H1 (cell line): Measurements from ENCODE around the gene POLR2F. TPM values are rescaled to one million over a fixed set of nuclear protein-coding genes. Genes with fewer than 3 reads are reported as not detected.

Experiments used
- CBX5 ChIP-seq: fragments of 300-800, 300-1000 bp; sonication (generic); IDR thresholded peaks from 2 replicates; pipeline ENCODE4 v1.7.1; 2016; ENCODE audit warnings: antibody characterized with exemption, low read length, low read depth
- GABPA ChIP-seq: IDR thresholded peaks from 2 replicates; pipeline ENCODE4 v1.6.1; 2011; ENCODE audit warnings: mild to moderate bottlenecking, low read length, moderate library complexity, borderline replicate concordance; ENCODE audit not compliant: insufficient read depth
- MAFK ChIP-seq: IDR thresholded peaks from 2 replicates; pipeline ENCODE4 v1.6.1; 2012; ENCODE audit warnings: low read depth, mild to moderate bottlenecking, improper control_type of control experiment, low read length
- POU5F1 ChIP-seq: IDR thresholded peaks from 2 replicates; pipeline ENCODE4 v1.6.1; 2011; ENCODE audit warnings: low read depth, mild to moderate bottlenecking, low read length, moderate library complexity
- polyA plus RNA-seq, 7 experiments: library from polyadenylated mRNA; depleted of rRNA in 3 of 7; stranded (reverse) in 5 of 7; unstranded in 2 of 7; fragments of >200 nt in 5 of 7; fragments of 200-250 nt in 2 of 7; gene quantifications; 1 replicate in 5 of 7; 2 replicates in 1 of 7; 4 replicates in 1 of 7; pipeline versions ENCODE4 v1.2.1 to v1.2.3, GENCODE V29; 2011 to 2013; ENCODE audit warnings: missing spikeins in 2 of 7, mixed read lengths in 2 of 7
- total RNA-seq: library from RNA; stranded (reverse); fragmentation: NEBNext Ultra II Directional; extraction: Animal tissue kit (Norgen Biotek cat#: 25700); gene quantifications from 2 replicates; pipeline ENCODE4 v1.2.1, GENCODE V29; 2021

Gene POLR2F
- total and polyA plus RNA-seq, 2 of the 8 experiments (the other 6 are each of a cell fraction or from before 2014, with no cell fraction given) = 150 to 176 TPM

DNA sequence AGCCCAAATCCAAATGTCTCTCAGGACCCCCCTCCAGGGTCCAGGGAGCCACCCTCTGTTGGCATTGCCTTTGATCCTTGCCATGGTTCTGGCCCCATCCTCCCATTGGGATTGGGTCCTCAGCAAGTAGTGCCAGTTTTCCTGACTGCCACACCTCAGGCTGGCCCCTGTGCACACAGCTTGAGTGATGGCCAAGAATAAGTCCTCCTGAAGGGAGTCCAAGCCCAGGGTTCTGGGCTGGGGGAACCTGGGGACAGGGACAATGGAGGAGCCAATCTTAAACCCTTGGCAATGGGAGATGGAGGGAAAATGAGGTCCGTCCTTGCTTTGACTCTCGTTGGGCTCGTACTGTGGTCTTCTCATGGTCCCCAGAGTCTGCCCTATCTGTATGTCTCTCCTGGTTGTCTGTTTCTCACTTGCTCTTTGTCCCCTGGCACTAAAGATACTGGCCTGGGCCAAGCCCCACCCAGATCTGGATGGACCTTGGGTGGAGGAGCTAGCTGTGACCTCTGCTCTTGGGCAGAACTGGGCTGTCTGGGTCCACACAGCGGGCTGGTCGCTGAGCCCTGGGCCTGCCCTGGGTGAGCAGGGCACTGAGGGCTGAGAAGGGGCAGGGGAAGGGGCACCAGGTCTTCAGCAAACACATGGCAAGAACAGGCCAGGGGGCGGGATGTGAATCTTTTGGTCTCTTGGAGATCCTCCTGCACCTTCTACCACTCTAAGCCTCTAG lies 27.9 kb downstream of the POLR2F start (continued):
- no peak for TF ChIP-seq POU5F1
- TF ChIP-seq GABPA = no peak
- TF ChIP-seq MAFK = no peak
- TF ChIP-seq CBX5 = no peak
